GM18870 (cell line): ENCODE results near the gene COX11.

Experiments
- ATAC-seq: cut with Tn5 transposase; IDR thresholded peaks from one replicate; pipeline ENCODE4 v1.9.1; 2021; ENCODE audit warnings: moderate library complexity; ENCODE audit not compliant: unreplicated experiment

The COX11 gene

GRCh38 chr17:54968262-54968987 lies at the start of gene COX11, which contains the start of gene STXBP4:
TSS of gene COX11 (minus strand) at chr17:54968654. CDS start at chr17:54968646, 8 bp downstream.
TSS of gene STXBP4 (plus strand) at chr17:54968765. CDS start at chr17:54986220, 17,455 bp downstream.
- ATAC-seq: peak; percentile 80

- ATAC-seq: peak; percentile 68
These were observed 37.1 kb upstream of the COX11 start for GRCh38 chr17:55005520-55005919.

- no peak for ATAC-seq
These were observed 36.0 kb upstream of the COX11 start for GRCh38 chr17:55004484-55004883.

GRCh38 chr17:55002458-55002857 lies 34.0 kb upstream of the COX11 start:
- no peak for ATAC-seq

- no peak for ATAC-seq
These were observed 28.0 kb upstream of the COX11 start for GRCh38 chr17:54996441-54996840.

- peak; percentile 52 for ATAC-seq
These were observed 24.6 kb upstream of the COX11 start for GRCh38 chr17:54992797-54993639.

- ATAC-seq: no peak
These were observed 23.1 kb upstream of the COX11 start for GRCh38 chr17:54991567-54991966.

- ATAC-seq: no peak
These were observed 21.7 kb upstream of the COX11 start for GRCh38 chr17:54990118-54990517.

GRCh38 chr17:54985476-54985875 lies 17.0 kb upstream of the COX11 start:
- ATAC-seq: no peak

GRCh38 chr17:54983260-54983659 lies 14.8 kb upstream of the COX11 start:
- ATAC-seq: no peak

GRCh38 chr17:54982399-54982798 lies 13.9 kb upstream of the COX11 start:
- ATAC-seq: no peak

- no peak for ATAC-seq
These were observed 11.9 kb upstream of the COX11 start for GRCh38 chr17:54980375-54980774.

- ATAC-seq: no peak
These were observed 11.2 kb upstream of the COX11 start for GRCh38 chr17:54979657-54980056.

- no peak for ATAC-seq
These were observed 9.3 kb upstream of the COX11 start for GRCh38 chr17:54977744-54978143.

- ATAC-seq: no peak
These were observed 7.9 kb upstream of the COX11 start for GRCh38 chr17:54976316-54976715.

GRCh38 chr17:54974759-54975158 lies 6.3 kb upstream of the COX11 start:
- ATAC-seq: no peak

- no peak for ATAC-seq
These were observed 4.1 kb upstream of the COX11 start for GRCh38 chr17:54972406-54973138.

- no peak for ATAC-seq
These were observed 3.4 kb upstream of the COX11 start for GRCh38 chr17:54971901-54972300.

GRCh38 chr17:54971147-54971546 lies 2.7 kb upstream of the COX11 start:
- ATAC-seq: no peak

GRCh38 chr17:54969658-54970572 lies 1.5 kb upstream of the COX11 start:
- no peak for ATAC-seq
